EL (cell line): ENCODE data around the gene ENPP3.

Source experiments
- DNase-seq: peaks from one replicate; pipeline ENCODE4 v3.0.0-alpha.2; 2016

Gene ENPP3

GRCh38 chr6:131636880-131637792 lies at the start of gene ENPP3:
TSS of gene ENPP3 (plus strand) at chr6:131637302. CDS start at chr6:131637385, 83 bp downstream.
- DNase-seq, result no peak

- DNase-seq, result no peak
Measured at GRCh38 chr6:131587909-131588308, 49.2 kb upstream of the ENPP3 start.

GRCh38 chr6:131588643-131589042 lies 48.5 kb upstream of the ENPP3 start:
- DNase-seq, result no peak

- no peak for DNase-seq
Measured at GRCh38 chr6:131592935-131593334, 44.2 kb upstream of the ENPP3 start.

- no peak for DNase-seq
Measured at GRCh38 chr6:131594074-131594473, 43.0 kb upstream of the ENPP3 start.

GRCh38 chr6:131597446-131597845 lies 39.7 kb upstream of the ENPP3 start:
- no peak for DNase-seq

GRCh38 chr6:131600716-131601115 lies 36.4 kb upstream of the ENPP3 start:
- no peak for DNase-seq

GRCh38 chr6:131602781-131603312 lies 34.3 kb upstream of the ENPP3 start:
- peak; percentile 83 for DNase-seq

GRCh38 chr6:131613296-131613925 lies 23.7 kb upstream of the ENPP3 start:
- DNase-seq, result no peak

GRCh38 chr6:131615275-131615674 lies 21.8 kb upstream of the ENPP3 start:
- no peak for DNase-seq

- DNase-seq, result peak; percentile 94
Measured at GRCh38 chr6:131627724-131628682, 9.1 kb upstream of the ENPP3 start, which contains the start of gene MED23. TSS of gene MED23 (minus strand) at chr6:131628242. CDS start at chr6:131628049, 193 bp downstream.

GRCh38 chr6:131628726-131629125 lies 8.4 kb upstream of the ENPP3 start:
- DNase-seq, result no peak

- DNase-seq, result peak; percentile 38
Measured at GRCh38 chr6:131629651-131630050, 7.5 kb upstream of the ENPP3 start.

- no peak for DNase-seq
Measured at GRCh38 chr6:131631625-131632289, 5.3 kb upstream of the ENPP3 start.

GRCh38 chr6:131635384-131636340 lies 1.4 kb upstream of the ENPP3 start:
- no peak for DNase-seq

GRCh38 chr6:131638013-131638412 lies 911 bp downstream of the ENPP3 start:
- no peak for DNase-seq

GRCh38 chr6:131640100-131640499 lies 3.0 kb downstream of the ENPP3 start:
- DNase-seq, result no peak

- no peak for DNase-seq
Measured at GRCh38 chr6:131640576-131640975, 3.5 kb downstream of the ENPP3 start.

- DNase-seq, result no peak
Measured at GRCh38 chr6:131641554-131641953, 4.5 kb downstream of the ENPP3 start.

GRCh38 chr6:131642565-131642964 lies 5.5 kb downstream of the ENPP3 start:
- DNase-seq, result no peak
